ENCODE data around the gene AOPEP.
"Not testable (repeated sequence)": the region's sequence is repeated elsewhere in the genome, so short reads cannot be mapped to it uniquely, and the experiment has no call there.

The AOPEP gene

GRCh38 chr9:94821098-94821887 lies 94.8 kb downstream of the AOPEP start:
- DNase-seq = no peak

- no peak for DNase-seq
Measured at GRCh38 chr9:94822273-94822672, 95.8 kb downstream of the AOPEP start.

- no peak for DNase-seq
Measured at GRCh38 chr9:94823710-94824109, 97.2 kb downstream of the AOPEP start.

- no peak for DNase-seq
Measured at GRCh38 chr9:94824411-94824810, 97.9 kb downstream of the AOPEP start.

- no peak for DNase-seq
Measured at GRCh38 chr9:94824913-94825610, 98.6 kb downstream of the AOPEP start.

- DNase-seq = no peak
Measured at GRCh38 chr9:94825611-94825958, 99.1 kb downstream of the AOPEP start.

- DNase-seq = no peak
Measured at GRCh38 chr9:94826044-94826443, 99.5 kb downstream of the AOPEP start.

GRCh38 chr9:94826644-94827410 lies 100.3 kb downstream of the AOPEP start:
- no peak for DNase-seq

- DNase-seq = no peak
Measured at GRCh38 chr9:94827584-94828304, 101.2 kb downstream of the AOPEP start.

- DNase-seq = no peak
Measured at GRCh38 chr9:94829380-94830070, 103.0 kb downstream of the AOPEP start.

- DNase-seq = not testable (repeated sequence)
Measured at GRCh38 chr9:94830071-94830604, 103.6 kb downstream of the AOPEP start.

- no peak for DNase-seq
Measured at GRCh38 chr9:94833802-94834201, 107.3 kb downstream of the AOPEP start.

- DNase-seq = no peak
Measured at GRCh38 chr9:94837404-94837803, 110.9 kb downstream of the AOPEP start.

GRCh38 chr9:94839398-94839797 lies 112.9 kb downstream of the AOPEP start:
- no peak for DNase-seq

- no peak for DNase-seq
Measured at GRCh38 chr9:94840738-94841137, 114.2 kb downstream of the AOPEP start.

GRCh38 chr9:94843134-94843533 lies 116.6 kb downstream of the AOPEP start:
- no peak for DNase-seq

- no peak for DNase-seq
Measured at GRCh38 chr9:94846739-94847138, 120.2 kb downstream of the AOPEP start.

- DNase-seq = no peak
Measured at GRCh38 chr9:94847486-94847885, 121.0 kb downstream of the AOPEP start.

GRCh38 chr9:94848791-94849190 lies 122.3 kb downstream of the AOPEP start:
- DNase-seq = not testable (repeated sequence)

- DNase-seq = no peak
Measured at GRCh38 chr9:94850540-94851434, 124.3 kb downstream of the AOPEP start.

GRCh38 chr9:94851467-94851866 lies 125.0 kb downstream of the AOPEP start:
- no peak for DNase-seq

All from hematopoietic multipotent progenitor cell treated with erythropoietin and hydrocortisone succinate and interleukin-3 and kit ligand, for 8 days (in vitro differentiated cells).